H1 (cell line): ENCODE measurements around the gene PTPN7. TPM values are rescaled to one million over a fixed set of nuclear protein-coding genes. Genes with fewer than 3 reads are reported as not detected.

Experiments
- CREB1 ChIP-seq: IDR thresholded peaks from 2 replicates; pipeline ENCODE4 v1.6.1; 2012; ENCODE audit warnings: inconsistent platforms
- EGR1 ChIP-seq: IDR thresholded peaks from 2 replicates; pipeline ENCODE4 v1.6.1; 2011; ENCODE audit warnings: low read depth, low read length, borderline replicate concordance
- RXRA ChIP-seq: IDR thresholded peaks from 2 replicates; pipeline ENCODE4 v1.6.1; 2011; ENCODE audit warnings: low read depth, mild to moderate bottlenecking, low read length, moderate library complexity; ENCODE audit not compliant: insufficient read depth
- TAF1 ChIP-seq: IDR thresholded peaks from 2 replicates; pipeline ENCODE4 v1.6.1; 2011; ENCODE audit warnings: mild to moderate bottlenecking, low read depth, low read length
- polyA plus RNA-seq, 7 experiments: library from polyadenylated mRNA; depleted of rRNA in 3 of 7; stranded (reverse) in 5 of 7; unstranded in 2 of 7; fragments of >200 nt in 5 of 7; fragments of 200-250 nt in 2 of 7; gene quantifications; 1 replicate in 5 of 7; 2 replicates in 1 of 7; 4 replicates in 1 of 7; pipeline versions ENCODE4 v1.2.1 to v1.2.3, GENCODE V29; 2011 to 2013; ENCODE audit warnings: missing spikeins in 2 of 7, mixed read lengths in 2 of 7
- total RNA-seq: library from RNA; stranded (reverse); fragmentation: NEBNext Ultra II Directional; extraction: Animal tissue kit (Norgen Biotek cat#: 25700); gene quantifications from 2 replicates; pipeline ENCODE4 v1.2.1, GENCODE V29; 2021
- TF ChIP-seq, protein P1 (sequence below): IDR thresholded peaks from 2 replicates; pipeline ENCODE4 v1.6.1; 2012; ENCODE audit warnings: inconsistent platforms

Gene PTPN7
- total and polyA plus RNA-seq, 2 of the 8 experiments (the other 6 are each of a cell fraction or from before 2014, with no cell fraction given): 0.20 TPM; not detected in 1

- TF ChIP-seq, protein P1, sequence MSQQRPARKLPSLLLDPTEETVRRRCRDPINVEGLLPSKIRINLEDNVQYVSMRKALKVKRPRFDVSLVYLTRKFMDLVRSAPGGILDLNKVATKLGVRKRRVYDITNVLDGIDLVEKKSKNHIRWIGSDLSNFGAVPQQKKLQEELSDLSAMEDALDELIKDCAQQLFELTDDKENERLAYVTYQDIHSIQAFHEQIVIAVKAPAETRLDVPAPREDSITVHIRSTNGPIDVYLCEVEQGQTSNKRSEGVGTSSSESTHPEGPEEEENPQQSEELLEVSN: no peak
- TF ChIP-seq RXRA (no peak), EGR1 (no peak), CREB1 (no peak), TAF1 (no peak)
- TF ChIP-seq, all 59 proteins: peak for 0
These were observed 33.3 kb downstream of the PTPN7 start (continued) for GRCh38 chr1:202127061-202127460.
